Activated naive CD8-positive, alpha-beta T cell (primary cell): ENCODE measurements around the gene CPSF4L.

Experiments used
- H3K27ac Mint-ChIP-seq: one replicate; pipeline ENCODE4 v1.8.0; 2021; ENCODE audit warnings: mixed read lengths
- H3K27me3 Mint-ChIP-seq: one replicate; pipeline ENCODE4 v1.8.0; 2021; ENCODE audit warnings: mixed read lengths
- H3K36me3 Mint-ChIP-seq: one replicate; pipeline ENCODE4 v1.8.0; 2021; ENCODE audit warnings: mixed read lengths
- H3K4me1 Mint-ChIP-seq: one replicate; pipeline ENCODE4 v1.8.0; 2021; ENCODE audit warnings: low read depth, mixed read lengths
- H3K4me3 Mint-ChIP-seq: one replicate; pipeline ENCODE4 v1.8.0; 2021; ENCODE audit warnings: mild to moderate bottlenecking, mixed read lengths
- H3K9me3 Mint-ChIP-seq: one replicate; pipeline ENCODE4 v1.8.0; 2021; ENCODE audit warnings: low read depth, mixed read lengths

The CPSF4L gene

DNA sequence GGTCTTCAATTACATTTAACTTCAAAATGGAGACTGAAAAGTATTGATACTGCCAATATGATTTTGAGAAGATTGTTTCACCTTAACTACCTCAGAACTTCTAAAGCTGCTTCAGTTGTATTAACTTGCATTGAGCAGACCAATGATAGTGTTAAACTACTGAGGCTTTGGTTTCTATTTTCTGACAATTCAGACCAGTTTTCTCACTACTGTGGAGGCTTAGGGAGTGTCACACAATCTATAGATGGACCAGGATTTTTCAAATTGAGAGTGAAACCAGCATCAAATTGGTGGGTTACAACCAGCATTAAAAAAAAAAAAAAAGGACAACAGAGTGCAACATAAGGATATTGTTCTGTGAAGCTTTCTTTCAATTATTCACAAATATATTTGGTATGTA, 47.7 kb downstream of the CPSF4L start:
- Mint-ChIP-seq H3K27ac (no peak overlapping the region), H3K36me3 (peaks cover 8% of the 10 kb centered on the region), H3K27me3 (no peaks in the 10 kb centered on the region), H3K4me3 (no peak overlapping the region), H3K4me1 (peaks cover 40% of the 10 kb centered on the region), H3K9me3 (no peaks in the 10 kb centered on the region)

DNA sequence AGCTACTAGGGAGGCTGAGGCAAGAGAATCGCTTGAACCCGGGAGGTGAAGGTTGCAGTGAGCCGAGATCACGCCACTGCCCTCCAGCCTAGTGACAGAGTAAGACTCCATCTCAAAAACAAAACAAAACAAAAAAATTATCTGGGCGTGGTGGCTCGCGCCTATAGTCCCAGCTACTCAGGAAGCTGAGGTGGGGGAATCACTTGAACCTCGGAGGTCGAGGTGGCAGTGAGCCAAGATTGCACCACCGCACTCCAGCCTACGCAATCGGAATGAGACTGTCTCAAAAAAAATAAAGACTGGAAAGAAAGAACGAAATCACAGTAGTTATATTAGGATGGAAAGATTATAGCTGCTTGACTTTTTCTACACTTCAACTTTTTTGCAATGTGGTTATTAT, 49.9 kb downstream of the CPSF4L start:
- H3K27ac Mint-ChIP-seq: peak overlapping the region; percentile 80
- H3K27me3 Mint-ChIP-seq: no peaks in the 10 kb centered on the region
- peak overlapping the region; percentile 72 for H3K4me3 Mint-ChIP-seq
- H3K4me1 Mint-ChIP-seq: peaks cover 40% of the 10 kb centered on the region
- peaks cover 11% of the 10 kb centered on the region for H3K36me3 Mint-ChIP-seq
- no peaks in the 10 kb centered on the region for H3K9me3 Mint-ChIP-seq

DNA sequence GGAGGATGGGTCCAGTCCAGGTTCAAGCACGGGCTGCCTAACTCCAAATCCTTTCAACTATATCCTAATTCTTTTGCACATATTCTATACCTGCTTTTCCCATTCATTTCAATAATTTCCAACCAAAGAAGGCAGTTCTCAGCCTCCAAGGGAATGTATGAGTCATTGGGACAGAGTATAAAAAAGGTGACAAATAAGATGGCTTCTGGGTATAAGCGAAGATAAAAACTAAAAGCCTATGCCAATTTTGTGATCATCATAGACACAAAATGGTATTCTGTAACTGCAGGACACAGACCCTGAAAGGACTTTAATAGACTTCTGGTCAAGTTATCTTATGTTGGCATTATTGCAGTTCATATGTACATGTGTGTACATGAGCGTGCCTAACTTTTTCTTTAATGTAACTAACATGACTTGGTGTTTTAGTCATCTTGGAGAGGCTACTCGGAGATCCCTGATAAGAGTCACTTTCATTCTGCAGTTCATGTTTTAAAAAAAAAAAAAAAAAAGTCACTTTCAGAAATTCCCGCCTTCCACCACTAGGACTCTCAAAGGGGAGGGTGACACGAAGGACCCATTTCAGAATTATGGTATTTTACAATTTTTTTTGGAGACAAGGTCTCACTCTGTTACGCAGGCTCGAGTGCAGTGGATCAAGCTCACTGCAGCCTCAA, 51.5 kb downstream of the CPSF4L start:
- no peaks in the 10 kb centered on the region for H3K9me3 Mint-ChIP-seq
- H3K4me3 Mint-ChIP-seq: no peak overlapping the region
- H3K27me3 Mint-ChIP-seq: no peaks in the 10 kb centered on the region
- peaks cover 30% of the 10 kb centered on the region for H3K4me1 Mint-ChIP-seq
- H3K36me3 Mint-ChIP-seq: peaks cover 7% of the 10 kb centered on the region
- H3K27ac Mint-ChIP-seq: peak overlapping the region; percentile 75

- Mint-ChIP-seq H3K9me3 (no peaks in the 10 kb centered on the region), H3K27ac (peak overlapping the region; percentile 46), H3K36me3 (peaks cover 7% of the 10 kb centered on the region), H3K27me3 (no peaks in the 10 kb centered on the region), H3K4me3 (no peak overlapping the region), H3K4me1 (peaks cover 32% of the 10 kb centered on the region)
These were observed 52.2 kb downstream of the CPSF4L start for GRCh38 chr17:73209436-73209835.

- Mint-ChIP-seq H3K27ac (peak overlapping the region; percentile 52), H3K36me3 (peaks cover 7% of the 10 kb centered on the region), H3K4me3 (no peak overlapping the region), H3K9me3 (no peaks in the 10 kb centered on the region), H3K4me1 (peaks cover 40% of the 10 kb centered on the region), H3K27me3 (no peaks in the 10 kb centered on the region)
These were observed 53.4 kb downstream of the CPSF4L start for GRCh38 chr17:73208139-73208827.

DNA sequence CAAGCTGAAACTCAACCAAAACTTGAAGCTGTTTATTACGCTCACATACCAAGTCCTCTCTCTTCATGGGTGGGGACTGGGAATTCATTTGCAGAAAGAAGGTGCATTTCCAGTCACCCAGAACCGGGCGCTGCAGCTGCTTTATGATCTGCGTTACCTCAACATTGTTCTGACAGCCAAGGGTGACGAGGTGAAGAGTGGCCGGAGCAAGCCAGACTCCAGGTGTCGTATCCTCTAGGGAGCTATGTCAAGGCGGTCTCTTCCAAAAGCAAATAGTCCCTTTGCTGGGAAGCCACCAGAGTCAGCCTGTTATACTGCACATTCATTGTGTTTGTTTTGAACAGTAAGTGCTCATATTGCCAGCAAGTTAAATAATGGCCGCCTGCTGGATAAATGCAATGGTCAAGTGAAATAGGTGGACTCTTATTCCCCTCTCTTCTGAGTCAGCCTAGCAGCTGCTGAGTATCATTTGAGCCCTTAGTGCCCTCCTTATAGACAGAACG, 56.2 kb downstream of the CPSF4L start:
- H3K9me3 Mint-ChIP-seq: no peaks in the 10 kb centered on the region
- peaks cover 43% of the 10 kb centered on the region for H3K4me1 Mint-ChIP-seq
- peak overlapping the region; percentile 58 for H3K27ac Mint-ChIP-seq
- H3K4me3 Mint-ChIP-seq: no peak overlapping the region
- H3K27me3 Mint-ChIP-seq: no peaks in the 10 kb centered on the region
- peaks cover 6% of the 10 kb centered on the region for H3K36me3 Mint-ChIP-seq

DNA sequence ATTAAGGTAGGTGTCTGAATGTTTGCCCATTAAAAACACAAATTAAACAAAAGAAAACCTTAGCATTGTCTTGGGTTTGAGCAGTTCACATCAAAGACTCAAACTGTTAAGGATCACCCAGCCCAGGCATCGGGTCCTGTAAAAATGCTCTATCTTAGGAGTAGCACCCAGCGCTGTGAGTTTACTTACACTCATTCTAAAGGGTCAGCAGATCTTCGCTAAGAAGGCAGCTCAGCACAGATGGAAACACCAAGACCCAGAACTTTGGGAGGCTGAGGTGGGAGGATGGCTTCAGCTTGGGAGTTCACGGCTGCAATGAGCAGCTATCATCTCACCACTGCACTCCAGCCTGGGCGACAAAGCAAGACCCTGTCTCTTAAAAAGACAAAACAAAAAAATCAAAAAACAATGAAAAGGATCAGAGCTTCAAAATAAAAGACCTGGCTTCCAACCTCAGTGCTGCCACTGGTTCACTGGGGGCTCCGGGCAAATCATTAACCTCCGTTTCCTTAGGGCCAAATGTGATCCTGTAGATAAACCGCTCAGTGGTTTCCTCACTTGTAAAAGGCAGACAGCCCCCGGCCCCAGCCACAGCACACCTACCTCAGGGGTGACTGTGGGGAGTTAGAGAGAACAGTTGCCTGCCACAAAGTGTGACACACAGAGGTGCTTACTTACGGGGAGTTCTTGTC, 57.7 kb downstream of the CPSF4L start:
- peak overlapping the region; percentile 63 for H3K4me3 Mint-ChIP-seq
- peaks cover 8% of the 10 kb centered on the region for H3K36me3 Mint-ChIP-seq
- H3K9me3 Mint-ChIP-seq: no peaks in the 10 kb centered on the region
- H3K27me3 Mint-ChIP-seq: no peaks in the 10 kb centered on the region
- H3K4me1 Mint-ChIP-seq: peaks cover 35% of the 10 kb centered on the region
- peak overlapping the region; percentile 87 for H3K27ac Mint-ChIP-seq

GRCh38 chr17:73203135-73203787, 58.4 kb downstream of the CPSF4L start:
- peak overlapping the region; percentile 63 for H3K4me3 Mint-ChIP-seq
- peaks cover 8% of the 10 kb centered on the region for H3K36me3 Mint-ChIP-seq

GRCh38 chr17:73201215-73202069, 60.2 kb downstream of the CPSF4L start:
- Mint-ChIP-seq H3K4me1 (peaks cover 37% of the 10 kb centered on the region), H3K27me3 (no peaks in the 10 kb centered on the region), H3K36me3 (peaks cover 13% of the 10 kb centered on the region), H3K4me3 (no peak overlapping the region), H3K27ac (peak overlapping the region; percentile 16), H3K9me3 (no peaks in the 10 kb centered on the region)

More at GRCh38 chr17:73203135-73203787, 58.4 kb downstream of the CPSF4L start:
- Mint-ChIP-seq H3K9me3 (no peaks in the 10 kb centered on the region), H3K27me3 (no peaks in the 10 kb centered on the region), H3K27ac (peak overlapping the region; percentile 87), H3K4me1 (peaks cover 33% of the 10 kb centered on the region)

- Mint-ChIP-seq H3K36me3 (peaks cover 13% of the 10 kb centered on the region), H3K27ac (peak overlapping the region; percentile 70), H3K4me3 (no peak overlapping the region), H3K27me3 (no peaks in the 10 kb centered on the region), H3K4me1 (peaks cover 35% of the 10 kb centered on the region), H3K9me3 (no peaks in the 10 kb centered on the region)
These were observed 61.2 kb downstream of the CPSF4L start for GRCh38 chr17:73200476-73200875.

GRCh38 chr17:73199751-73200317, 61.8 kb downstream of the CPSF4L start:
- H3K36me3 Mint-ChIP-seq: peaks cover 13% of the 10 kb centered on the region
- no peaks in the 10 kb centered on the region for H3K9me3 Mint-ChIP-seq
- no peaks in the 10 kb centered on the region for H3K27me3 Mint-ChIP-seq
- H3K4me1 Mint-ChIP-seq: peaks cover 36% of the 10 kb centered on the region
- H3K4me3 Mint-ChIP-seq: no peak overlapping the region
- H3K27ac Mint-ChIP-seq: peak overlapping the region; percentile 70

- Mint-ChIP-seq H3K36me3 (peaks cover 13% of the 10 kb centered on the region), H3K4me1 (peaks cover 36% of the 10 kb centered on the region), H3K9me3 (no peaks in the 10 kb centered on the region), H3K4me3 (no peak overlapping the region), H3K27ac (no peak overlapping the region), H3K27me3 (no peaks in the 10 kb centered on the region)
These were observed 62.8 kb downstream of the CPSF4L start for GRCh38 chr17:73198930-73199260.
